ENCODE data around the gene UAP1L1. TPM values are rescaled to one million over a fixed set of nuclear protein-coding genes. Genes with fewer than 3 reads are reported as not detected.

The UAP1L1 gene
- total and polyA plus RNA-seq, 2 of the 4 experiments (the other 2 are of a cell fraction): 2.3 to 9.8 TPM

GRCh38 chr9:137042751-137043727 lies 34.3 kb upstream of the UAP1L1 start:
- Histone ChIP-seq H2BK15ac (ENCODE audit: low read depth, low read length) (no peak overlapping the region), H3K27me3 (ENCODE audit: control insufficient read depth, insufficient read depth, low read length) (peaks cover 9% of the 10 kb centered on the region; the same call in 1 of the 2 replicates), H2BK120ac (ENCODE audit: low read depth, low read length) (no peak overlapping the region), H2AK9ac (replicated peaks; ENCODE audit: low read depth, low read length, poor library complexity) (no peak overlapping the region), H3K36me3 (ENCODE audit: control insufficient read depth, insufficient read depth, low read length) (peaks cover 15% of the 10 kb centered on the region; the same call in 1 of the 2 replicates), H3K9me1 (ENCODE audit: insufficient read depth, low read length) (no peaks in the 10 kb centered on the region), H3K79me1 (ENCODE audit: low read depth in 1 of 2, low read length in 2 of 2) (peaks cover 5 to 16% of the 10 kb centered on the region in 2 experiments; a peak in 3 of 4 replicates), H3K56ac (ENCODE audit: extremely low read depth, insufficient read depth, low read length) (no peak overlapping the region), H2AK5ac (ENCODE audit: low read depth, low read length) (no peak overlapping the region), H3K18ac (ENCODE audit: low read depth, low read length) (no peak overlapping the region), H4K8ac (ENCODE audit: low read depth in 2 of 2, low read length in 2 of 2) (no peak overlapping the region), H3K9ac (ENCODE audit: low read depth, low read length) (no peak overlapping the region), H2BK20ac (ENCODE audit: low read depth, low read length) (no peak overlapping the region), H3K9me3 (ENCODE audit: control insufficient read depth, insufficient read depth, low read length) (no peaks in the 10 kb centered on the region), H2BK5ac (ENCODE audit: low read depth, low read length, poor library complexity, severe bottlenecking) (no peak overlapping the region), H4K5ac (ENCODE audit: low read depth, low read length) (no peak overlapping the region), H2AFZ (replicated peaks; ENCODE audit: low read length, poor library complexity) (no peak overlapping the region), H3K4me2 (ENCODE audit: low read depth, low read length) (no peak overlapping the region), H3K4me3 (ENCODE audit: insufficient read depth, low read depth, low read length) (no peak overlapping the region), H3K4ac (ENCODE audit: low read depth, low read length) (no peak overlapping the region), H3K4me1 (ENCODE audit: control insufficient read depth, insufficient read depth, low read length) (peaks cover 11% of the 10 kb centered on the region), H3K27ac (ENCODE audit: insufficient read depth, low read length) (no peak overlapping the region), H4K91ac (ENCODE audit: insufficient read depth, low read depth, low read length) (no peak overlapping the region), H3K14ac (replicated peaks; ENCODE audit: low read depth, low read length) (no peak overlapping the region), H4K20me1 (ENCODE audit: insufficient read depth, low read length) (peaks cover 30% of the 10 kb centered on the region), H3K23ac (ENCODE audit: low read depth, low read length) (no peak overlapping the region)
- dilution Hi-C loops (cut with HindIII; ENCODE audit: low sequenced_read_pairs, unreplicated experiment) (no loop called here), in situ Hi-C loops (cut with MboI; ENCODE audit: low sequenced_read_pairs) (no loop called here), intact Hi-C loops (cut with micrococcal nuclease) (no loop called here)
- no peak for DNase-seq
- CTCF ChIA-PET: interaction anchor here (0.6 to 0.7 kb wide), 2 partner anchors 152 to 233 kb away, joined by 4 to 5 read pairs; no protein-coding TSS in a partner anchor
- no peak for TF ChIP-seq MXI1 (IDR thresholded peaks at IDR 0.05; ENCODE audit: borderline replicate concordance, low read depth, low read length)
- no peak for TF ChIP-seq POLR2A (IDR thresholded peaks at IDR 0.05; ENCODE audit: low read depth, low read length)
- no peak for TF ChIP-seq RAD21 (IDR thresholded peaks at IDR 0.05; ENCODE audit: low read length)
- TF ChIP-seq SMC3 (IDR thresholded peaks at IDR 0.05; ENCODE audit: low read depth, low read length): no peak
- TF ChIP-seq, protein P1, sequence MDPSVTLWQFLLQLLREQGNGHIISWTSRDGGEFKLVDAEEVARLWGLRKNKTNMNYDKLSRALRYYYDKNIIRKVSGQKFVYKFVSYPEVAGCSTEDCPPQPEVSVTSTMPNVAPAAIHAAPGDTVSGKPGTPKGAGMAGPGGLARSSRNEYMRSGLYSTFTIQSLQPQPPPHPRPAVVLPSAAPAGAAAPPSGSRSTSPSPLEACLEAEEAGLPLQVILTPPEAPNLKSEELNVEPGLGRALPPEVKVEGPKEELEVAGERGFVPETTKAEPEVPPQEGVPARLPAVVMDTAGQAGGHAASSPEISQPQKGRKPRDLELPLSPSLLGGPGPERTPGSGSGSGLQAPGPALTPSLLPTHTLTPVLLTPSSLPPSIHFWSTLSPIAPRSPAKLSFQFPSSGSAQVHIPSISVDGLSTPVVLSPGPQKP (IDR thresholded peaks at IDR 0.05; ENCODE audit: borderline replicate concordance, low read depth, low read length): no peak
- no peak for TF ChIP-seq RCOR1 (IDR thresholded peaks at IDR 0.05; ENCODE audit: insufficient replicate concordance, low read length)
- TF ChIP-seq USF2 (IDR thresholded peaks at IDR 0.05; ENCODE audit: low read depth, low read length): no peak
- BruUV-seq (replicated peaks): no TSS peak
- WGBS, 2 experiments (ENCODE audit: extremely low coverage in 2 of 2, insufficient read length in 1 of 2): 78% methylated on average over 13 of the region's 36 CpGs; no CpG with 5 or more reads in 1 of the 2 experiments
- POLR2A ChIA-PET (ENCODE audit: unreplicated experiment): no interaction called here
- ATAC-seq (ENCODE audit: low read depth): no peak
